Nephron progenitor cell (in vitro differentiated cells): ENCODE measurements around the gene CPXM2.

ENCODE experiments used
- DNase-seq: peaks from one replicate; pipeline ENCODE4 v3.0.0; 2021
- H3K27ac Mint-ChIP-seq: 2 replicates; pipeline ENCODE4 v1.8.0; 2021; ENCODE audit warnings: mild to moderate bottlenecking, moderate library complexity, mixed read lengths
- H3K27me3 Mint-ChIP-seq: 2 replicates; pipeline ENCODE4 v1.8.0; 2021; ENCODE audit warnings: mild to moderate bottlenecking, low read depth, mixed read lengths; ENCODE audit not compliant: poor library complexity
- H3K36me3 Mint-ChIP-seq: 2 replicates; pipeline ENCODE4 v1.8.0; 2021; ENCODE audit warnings: low read depth, mixed read lengths
- H3K4me1 Mint-ChIP-seq: 2 replicates; pipeline ENCODE4 v1.8.0; 2021; ENCODE audit warnings: mixed read lengths
- H3K4me3 Mint-ChIP-seq: 2 replicates; pipeline ENCODE4 v1.8.0; 2021; ENCODE audit warnings: mild to moderate bottlenecking, moderate library complexity, mixed read lengths
- H3K9me3 Mint-ChIP-seq: 2 replicates; pipeline ENCODE4 v1.8.0; 2021; ENCODE audit warnings: mild to moderate bottlenecking, moderate library complexity, mixed read lengths
- CTCF ChIP-seq: fragments of 200-600 bp; sonication (generic); IDR thresholded peaks from 2 replicates; pipeline ENCODE4 v1.5.0; 2021; ENCODE audit warnings: antibody characterized with exemption

CPXM2 gene

DNA sequence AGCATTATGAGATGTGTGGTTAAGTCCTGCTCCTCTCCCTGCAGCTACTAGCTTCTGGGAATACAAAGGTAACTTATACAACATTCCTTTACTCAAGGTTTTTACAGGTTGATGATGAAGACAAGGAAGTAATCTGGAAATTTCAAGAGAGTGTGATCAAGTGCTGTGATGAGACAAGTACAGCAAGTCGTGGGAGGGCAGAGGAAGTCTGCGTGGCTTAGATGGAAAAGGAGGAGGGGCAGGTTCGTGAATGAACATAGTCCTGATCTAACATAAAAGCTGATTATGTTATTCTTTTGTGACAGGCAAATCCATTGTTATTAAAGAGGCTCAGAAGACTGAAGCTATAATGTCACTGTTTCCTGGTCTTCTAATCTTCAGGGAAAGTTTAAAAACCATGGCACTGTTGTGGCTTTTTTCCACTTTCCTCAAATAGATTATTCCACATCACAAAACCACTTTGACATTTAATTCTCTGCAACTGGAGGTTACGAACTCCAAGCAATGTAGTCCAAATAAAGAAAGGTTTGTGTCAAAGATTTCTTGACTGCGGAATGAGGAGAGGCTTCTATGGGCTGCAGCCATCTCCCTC is 84.1 kb downstream of the CPXM2 start:
- no peaks in the 10 kb centered on the region for H3K9me3 Mint-ChIP-seq
- H3K27me3 Mint-ChIP-seq, result peaks cover 3% of the 10 kb centered on the region
- TF ChIP-seq CTCF, result no peak
- no peaks in the 10 kb centered on the region for H3K36me3 Mint-ChIP-seq
- H3K4me3 Mint-ChIP-seq, result no peak overlapping the region
- no peak for DNase-seq
- no peaks in the 10 kb centered on the region for H3K4me1 Mint-ChIP-seq
- no peak overlapping the region for H3K27ac Mint-ChIP-seq

DNA sequence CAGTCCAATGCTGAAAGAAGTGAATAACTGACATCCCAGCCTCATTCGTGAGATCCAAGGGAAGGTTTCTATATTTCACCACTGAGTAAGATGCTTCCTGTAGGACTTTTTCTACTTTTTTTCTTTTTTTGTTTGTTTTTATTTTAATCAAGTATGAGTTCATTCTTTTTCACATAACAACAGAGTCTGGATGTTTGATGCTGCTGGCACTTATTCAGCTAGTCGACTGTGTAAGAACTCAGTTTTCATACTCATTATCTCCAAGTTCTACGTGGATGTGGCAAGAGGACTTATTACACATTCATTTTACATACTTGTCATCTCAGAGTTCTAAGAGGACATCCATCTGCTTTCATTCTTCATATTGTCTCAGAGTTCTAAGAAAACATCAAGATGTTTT is 86.9 kb downstream of the CPXM2 start:
- TF ChIP-seq CTCF, result no peak
- DNase-seq, result no peak
- Mint-ChIP-seq H3K9me3 (no peaks in the 10 kb centered on the region), H3K27ac (no peak overlapping the region), H3K4me1 (no peaks in the 10 kb centered on the region), H3K4me3 (no peak overlapping the region), H3K27me3 (peaks cover 3% of the 10 kb centered on the region), H3K36me3 (no peaks in the 10 kb centered on the region)

- H3K36me3 Mint-ChIP-seq, result no peaks in the 10 kb centered on the region
- H3K27ac Mint-ChIP-seq, result no peak overlapping the region
- no peak for DNase-seq
- no peaks in the 10 kb centered on the region for H3K4me1 Mint-ChIP-seq
- no peak for TF ChIP-seq CTCF
- no peaks in the 10 kb centered on the region for H3K9me3 Mint-ChIP-seq
- peaks cover 3% of the 10 kb centered on the region for H3K27me3 Mint-ChIP-seq
- no peak overlapping the region for H3K4me3 Mint-ChIP-seq
Observed at GRCh38 chr10:123800821-123801220, 90.8 kb downstream of the CPXM2 start.

DNA sequence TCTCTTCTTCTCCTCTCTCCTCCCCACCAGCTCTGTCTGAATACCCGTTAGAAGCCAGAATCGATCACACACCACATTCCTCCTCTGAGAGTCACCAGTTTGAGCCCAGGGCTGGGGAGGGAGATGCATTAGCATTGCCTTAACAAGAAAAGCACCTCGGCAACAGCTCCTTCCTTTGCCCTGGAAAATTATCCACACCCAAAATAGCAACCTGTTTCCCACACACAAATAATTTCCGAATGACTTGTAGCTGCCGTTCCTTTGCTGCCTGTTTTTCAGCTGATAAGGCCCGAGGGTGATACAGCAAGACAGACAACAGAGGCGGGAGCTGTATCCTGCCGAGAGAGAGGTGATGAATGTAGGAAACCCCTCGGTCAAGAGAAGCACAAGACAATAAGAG is 91.3 kb downstream of the CPXM2 start:
- no peak for DNase-seq
- Mint-ChIP-seq H3K4me3 (no peak overlapping the region), H3K4me1 (no peaks in the 10 kb centered on the region), H3K27me3 (peaks cover 3% of the 10 kb centered on the region), H3K9me3 (no peaks in the 10 kb centered on the region), H3K27ac (no peak overlapping the region), H3K36me3 (no peaks in the 10 kb centered on the region)
- no peak for TF ChIP-seq CTCF

- Mint-ChIP-seq H3K27ac (no peak overlapping the region), H3K27me3 (no peaks in the 10 kb centered on the region), H3K9me3 (no peaks in the 10 kb centered on the region), H3K36me3 (no peaks in the 10 kb centered on the region), H3K4me1 (no peaks in the 10 kb centered on the region), H3K4me3 (no peak overlapping the region)
- no peak for TF ChIP-seq CTCF
- no peak for DNase-seq
Observed at GRCh38 chr10:123798856-123799255, 92.8 kb downstream of the CPXM2 start.

- no peak overlapping the region for H3K4me3 Mint-ChIP-seq
- no peaks in the 10 kb centered on the region for H3K9me3 Mint-ChIP-seq
- TF ChIP-seq CTCF, result no peak
- H3K27me3 Mint-ChIP-seq, result peaks cover 3% of the 10 kb centered on the region
- no peaks in the 10 kb centered on the region for H3K4me1 Mint-ChIP-seq
- no peak for DNase-seq
- H3K36me3 Mint-ChIP-seq, result no peaks in the 10 kb centered on the region
- no peak overlapping the region for H3K27ac Mint-ChIP-seq
Observed at GRCh38 chr10:123797813-123798212, 93.8 kb downstream of the CPXM2 start.
